Keratinocyte (primary cell): ENCODE data around the gene TET2. TPM values are rescaled to one million over a fixed set of nuclear protein-coding genes. Genes with fewer than 3 reads are reported as not detected.

Experiments used
- DNase-seq: peaks from one replicate; pipeline ENCODE4 v3.0.0-alpha.2; 2011; ENCODE audit warnings: low read depth, missing footprints, low spot score
- FAIRE-seq: peaks from 2 replicates; lab custom pipeline; 2011; peaks lifted over from hg19 to GRCh38; lab: Jason Lieb, UNC
- H2AFZ ChIP-seq: 2 replicates; pipeline ENCODE4 v1.6.0; 2012; ENCODE audit warnings: low read length, control low read depth, inconsistent platforms; ENCODE audit not compliant: control insufficient read depth
- H3K27ac ChIP-seq: 2 replicates; pipeline ENCODE4 v1.5.1; 2011; ENCODE audit warnings: low read length; ENCODE audit not compliant: control insufficient read depth, insufficient read depth
- H3K27me3 ChIP-seq: 3 replicates; pipeline ENCODE4 v1.6.0; 2011; ENCODE audit warnings: low read length; ENCODE audit not compliant: control insufficient read depth, insufficient read depth; ENCODE audit errors: extremely low read depth
- H3K36me3 ChIP-seq, 2 experiments: 2 replicates in 1 of 2; 3 replicates in 1 of 2; pipeline ENCODE4 v1.5.1; 2011; ENCODE audit warnings: low read length in 2 of 2, mild to moderate bottlenecking in 1 of 2; ENCODE audit not compliant: control insufficient read depth in 2 of 2, insufficient read depth in 2 of 2; ENCODE audit errors: extremely low read depth in 1 of 2
- H3K4me1 ChIP-seq: 3 replicates; pipeline ENCODE4 v1.5.1; 2011; ENCODE audit warnings: low read length; ENCODE audit not compliant: control insufficient read depth, insufficient read depth; ENCODE audit errors: extremely low read depth
- H3K4me2 ChIP-seq: 3 replicates; pipeline ENCODE4 v1.6.0; 2011; ENCODE audit warnings: low read depth, low read length; ENCODE audit not compliant: control insufficient read depth, insufficient read depth; ENCODE audit errors: extremely low read depth
- H3K4me3 ChIP-seq, 3 experiments: fragments of 200-600 bp in 1 of 3; sonication (generic) in 1 of 3; 2 replicates in 2 of 3; 3 replicates in 1 of 3; pipeline ENCODE4 v1.5.1; 2011 to 2016; ENCODE audit warnings: low read length in 3 of 3, mild to moderate bottlenecking in 3 of 3, control low read depth in 2 of 3, inconsistent platforms in 1 of 3, low read depth in 1 of 3, mixed read lengths in 1 of 3, mixed run types in 1 of 3, moderate library complexity in 1 of 3; ENCODE audit not compliant: control insufficient read depth in 2 of 3, insufficient read depth in 2 of 3; ENCODE audit errors: extremely low read depth in 1 of 3
- H3K79me2 ChIP-seq: 2 replicates; pipeline ENCODE4 v1.6.0; 2012; ENCODE audit warnings: low read length; ENCODE audit not compliant: control insufficient read depth, insufficient read depth
- H3K9ac ChIP-seq: 3 replicates; pipeline ENCODE4 v1.6.0; 2011; ENCODE audit warnings: low read length; ENCODE audit not compliant: control insufficient read depth, insufficient read depth; ENCODE audit errors: extremely low read depth
- H3K9me1 ChIP-seq: 3 replicates; pipeline ENCODE4 v1.6.0; 2011; ENCODE audit warnings: low read length; ENCODE audit not compliant: control insufficient read depth, insufficient read depth; ENCODE audit errors: extremely low read depth
- H3K9me3 ChIP-seq: 2 replicates; pipeline ENCODE4 v1.5.1; 2012; ENCODE audit warnings: low read depth, low read length; ENCODE audit not compliant: control insufficient read depth
- H4K20me1 ChIP-seq: 3 replicates; pipeline ENCODE4 v1.6.0; 2011; ENCODE audit warnings: low read length; ENCODE audit not compliant: control insufficient read depth, insufficient read depth; ENCODE audit errors: extremely low read depth
- CTCF ChIP-seq, 3 experiments: IDR thresholded peaks in 1 of 3; conservative IDR thresholded peaks in 1 of 3; optimal IDR thresholded peaks in 1 of 3; 2 replicates in 2 of 3; 3 replicates in 1 of 3; pipeline versions ENCODE3 to v1.5.1; 2011; ENCODE audit warnings: low read length in 3 of 3, mild to moderate bottlenecking in 3 of 3, moderate library complexity in 2 of 3, control low read depth in 1 of 3, inconsistent platforms in 1 of 3; ENCODE audit not compliant: insufficient read depth in 2 of 3; ENCODE audit errors: extremely low read depth in 1 of 3
- EZH2 ChIP-seq: IDR thresholded peaks from one replicate; pipeline ENCODE4 v1.6.1; 2012; ENCODE audit warnings: inconsistent platforms, mild to moderate bottlenecking, low read length, moderate library complexity
- dilution Hi-C: fragments of 300-500 bp; cut with MboI; formaldehyde crosslinking; loops from one replicate; pipeline ENCODE4 v1.7.0; 2020; ENCODE audit warnings: low sequenced_read_pairs; ENCODE audit not compliant: extremely low pct_ligation_motif_present
- polyA plus RNA-seq, 5 experiments: library from polyadenylated mRNA; depleted of rRNA in 3 of 5; stranded (reverse) in 3 of 5; stranded (forward) in 1 of 5; unstranded in 1 of 5; fragments of >200 nt; gene quantifications; 1 replicate in 1 of 5; 2 replicates in 3 of 5; 3 replicates in 1 of 5; pipeline versions ENCODE4 v1.2.1 to v1.2.3, GENCODE V29; 2011 to 2012; ENCODE audit warnings: missing spikeins in 2 of 5, low read depth in 1 of 5, low replicate concordance in 1 of 5

The TET2 gene
- polyA plus RNA-seq, 1 donor (not counting 4 experiments of a cell fraction or from before 2014, with no cell fraction given), result 9.6 TPM

DNA sequence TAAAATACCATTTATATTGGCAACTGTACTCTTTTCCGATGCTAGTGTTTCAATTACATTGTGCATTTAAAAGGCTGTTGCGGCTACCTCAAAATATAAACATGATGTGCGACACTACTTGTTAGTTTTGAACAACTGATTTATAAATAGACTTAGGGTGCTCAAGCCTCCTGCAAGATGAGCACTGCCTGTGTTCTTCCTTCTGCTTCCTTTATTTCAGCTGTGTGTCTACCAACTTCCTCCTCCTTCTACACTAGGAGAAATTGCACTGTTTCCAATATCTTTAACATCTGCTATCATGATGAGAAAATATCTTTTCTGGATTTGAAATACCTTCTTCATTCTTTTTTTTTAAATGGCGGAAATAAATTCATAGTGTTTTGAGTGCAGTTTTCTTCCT lies 24.0 kb downstream of the TET2 start:
- Histone ChIP-seq H3K9ac (no peak overlapping the region), H3K4me1 (no peaks in the 10 kb centered on the region), H3K79me2 (peaks cover 27% of the 10 kb centered on the region), H3K36me3 (no peaks in the 10 kb centered on the region), H2AFZ (no peak overlapping the region), H4K20me1 (no peaks in the 10 kb centered on the region), H3K4me3 (no peak overlapping the region), H3K4me2 (no peak overlapping the region), H3K27ac (no peak overlapping the region), H3K9me1 (no peaks in the 10 kb centered on the region), H3K9me3 (no peaks in the 10 kb centered on the region), H3K27me3 (no peaks in the 10 kb centered on the region)
- DNase-seq (no peak), FAIRE-seq (no peak)
- TF ChIP-seq EZH2 (no peak), CTCF (optimal IDR thresholded peaks at IDR 0.05 in 1 of 3, IDR thresholded peaks at IDR 0.05 in 1 of 3, conservative IDR thresholded peaks at IDR 0.05 in 1 of 3; ENCODE audit: extremely low read depth in 1 of 3, insufficient read depth in 2 of 3, low read length in 3 of 3) (no peak)
- dilution Hi-C loops, result no loop called here

DNA sequence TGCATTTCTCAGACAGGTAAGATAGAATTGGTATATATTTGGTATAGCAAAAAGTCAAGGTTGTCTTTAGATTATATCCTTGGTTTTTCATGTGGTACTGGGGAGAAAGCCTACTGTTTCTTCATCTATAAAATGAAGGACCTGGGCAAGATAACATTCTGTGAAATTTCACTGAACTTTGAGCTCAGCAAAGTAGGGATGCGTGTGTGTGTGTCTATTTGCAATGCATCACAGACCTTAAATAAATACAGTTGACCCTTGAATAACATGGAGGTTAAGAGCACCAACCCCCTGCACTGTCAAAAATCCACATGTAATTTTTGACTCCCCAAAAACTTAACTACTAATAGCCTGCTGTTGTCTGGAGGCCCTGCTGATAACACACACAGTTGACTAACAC lies 25.2 kb downstream of the TET2 start:
- no peak overlapping the region for H2AFZ ChIP-seq
- no peaks in the 10 kb centered on the region for H3K9me1 ChIP-seq
- H4K20me1 ChIP-seq, result no peaks in the 10 kb centered on the region
- H3K36me3 ChIP-seq, result no peaks in the 10 kb centered on the region
- no peaks in the 10 kb centered on the region for H3K4me1 ChIP-seq
- dilution Hi-C loops, result no loop called here
- no peaks in the 10 kb centered on the region for H3K9me3 ChIP-seq
- no peaks in the 10 kb centered on the region for H3K27me3 ChIP-seq
- FAIRE-seq (no peak), DNase-seq (no peak)
- TF ChIP-seq CTCF (optimal IDR thresholded peaks at IDR 0.05 in 1 of 3, IDR thresholded peaks at IDR 0.05 in 1 of 3, conservative IDR thresholded peaks at IDR 0.05 in 1 of 3; ENCODE audit: extremely low read depth in 1 of 3, insufficient read depth in 2 of 3, low read length in 3 of 3), result no peak
- TF ChIP-seq EZH2, result no peak
- no peak overlapping the region for H3K9ac ChIP-seq
- no peak overlapping the region for H3K27ac ChIP-seq
- peaks cover 26% of the 10 kb centered on the region for H3K79me2 ChIP-seq
- no peak overlapping the region for H3K4me3 ChIP-seq
- no peak overlapping the region for H3K4me2 ChIP-seq
